Measurements from ENCODE around the gene HTR6.

GRCh38 chr1:19717467-19717866, 52.8 kb downstream of the HTR6 start:
- TF ChIP-seq CTCF (optimal IDR thresholded peaks at IDR 0.05 in 1 of 3, IDR thresholded peaks at IDR 0.05 in 1 of 3, conservative IDR thresholded peaks at IDR 0.05 in 1 of 3; ENCODE audit: extremely low read depth in 1 of 3, insufficient read depth in 2 of 3, low read length in 3 of 3) (no peak), EZH2 (IDR thresholded peaks at IDR 0.05; ENCODE audit: low read length) (no peak)

All from keratinocyte (primary cell).